ENCODE results near the gene RNF25. TPM values are rescaled to one million over a fixed set of nuclear protein-coding genes. Genes with fewer than 3 reads are reported as not detected.

Gene RNF25
- total RNA-seq, 1 experiment from 2014 or later: 40.7 TPM

DNA sequence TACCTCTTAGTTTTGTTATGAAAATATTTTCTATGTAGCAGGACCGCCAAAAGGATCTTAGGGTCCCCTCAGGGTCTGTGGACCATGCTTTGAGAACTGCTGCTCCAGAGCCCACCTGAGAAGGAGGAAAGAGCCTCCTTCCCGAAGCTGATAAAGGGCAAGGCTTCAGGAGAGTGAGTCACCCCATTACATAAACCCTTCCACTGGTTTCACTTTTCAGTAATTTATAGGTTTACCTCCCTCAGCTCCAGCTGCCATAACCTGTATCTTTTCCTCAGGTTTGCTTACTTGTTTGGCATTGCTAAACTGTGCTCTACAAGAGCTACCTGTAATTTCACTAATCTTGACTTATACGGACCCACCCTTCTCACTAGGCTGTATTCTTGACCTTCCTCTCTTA is 45.5 kb upstream of the RNF25 start:
- no peaks in the 10 kb centered on the region for H3K27me3 ChIP-seq (ENCODE audit: insufficient read depth, low read length)
- H3K4ac ChIP-seq (ENCODE audit: low read depth, low read length): no peak overlapping the region
- H2AK5ac ChIP-seq (ENCODE audit: insufficient read length, low read length): no peak overlapping the region
- H2BK5ac ChIP-seq (ENCODE audit: insufficient read length, low read length): no peak overlapping the region
- no peak overlapping the region for H2BK12ac ChIP-seq (ENCODE audit: insufficient read length, low read depth, low read length)
- Mint-ChIP-seq H3K27me3 (ENCODE audit: low read depth) (no peaks in the 10 kb centered on the region), H3K4me1 (peaks cover 22 to 26% of the 10 kb centered on the region in 2 experiments), H3K9me3 (no peaks in the 10 kb centered on the region), H3K27ac (no peak overlapping the region; a peak in 1 of 7 replicates), H3K4me3 (no peak overlapping the region), H3K36me3 (ENCODE audit: insufficient read depth in 1 of 3, low read depth in 3 of 3) (peaks cover 8 to 34% (median 17%) of the 10 kb centered on the region in 3 experiments)
- H4K91ac ChIP-seq (ENCODE audit: insufficient read length, low read depth, low read length): no peak overlapping the region
- H3K27ac ChIP-seq (ENCODE audit: insufficient read length, low read depth, low read length): no peak overlapping the region
- no peak overlapping the region for H3K18ac ChIP-seq (ENCODE audit: insufficient read length, low read depth, low read length)
- H4K8ac ChIP-seq (replicated peaks; ENCODE audit: insufficient read length, low read depth, low read length): no peak overlapping the region
- no peak overlapping the region for H3T11ph ChIP-seq (ENCODE audit: low read length)
- no peak overlapping the region for H3K9ac ChIP-seq (ENCODE audit: extremely low read depth, insufficient read length, low read length)
- H3K4me2 ChIP-seq (ENCODE audit: insufficient read depth, insufficient read length, low read length): no peak overlapping the region
- H4K5ac ChIP-seq (ENCODE audit: insufficient read length, low read depth, low read length): no peak overlapping the region
- no peak overlapping the region for H2BK20ac ChIP-seq (ENCODE audit: low read depth, low read length, poor library complexity, severe bottlenecking)
- H2BK120ac ChIP-seq (ENCODE audit: low read depth, low read length, poor library complexity, severe bottlenecking): no peak overlapping the region
- no peak overlapping the region for H2BK15ac ChIP-seq (ENCODE audit: low read depth, low read length)
- no peak overlapping the region for H3K23ac ChIP-seq (ENCODE audit: insufficient read length, low read depth, low read length)
- H3K23me2 ChIP-seq (ENCODE audit: insufficient read length, low read depth, low read length, poor library complexity, severe bottlenecking): no peaks in the 10 kb centered on the region
- no peak overlapping the region for H3K56ac ChIP-seq (ENCODE audit: insufficient read length, low read depth, low read length)
- H4K20me1 ChIP-seq (ENCODE audit: control insufficient read depth, insufficient read depth, insufficient read length): no peaks in the 10 kb centered on the region
- no peak for DNase-seq
- H3K79me2 ChIP-seq (ENCODE audit: insufficient read depth, low read length): peaks cover 20% of the 10 kb centered on the region; the same call in 1 of the 2 replicates
- no peak overlapping the region for H2AFZ ChIP-seq (ENCODE audit: low read length)
- H3K14ac ChIP-seq (ENCODE audit: insufficient read depth, low read length): no peak overlapping the region
- H3K4me1 ChIP-seq (ENCODE audit: insufficient read depth, low read length): peaks cover 14% of the 10 kb centered on the region; the same call in 1 of the 2 replicates
- no peaks in the 10 kb centered on the region for H3K9me3 ChIP-seq (ENCODE audit: control insufficient read depth, low read depth, low read length)
- TF ChIP-seq, protein P1, sequence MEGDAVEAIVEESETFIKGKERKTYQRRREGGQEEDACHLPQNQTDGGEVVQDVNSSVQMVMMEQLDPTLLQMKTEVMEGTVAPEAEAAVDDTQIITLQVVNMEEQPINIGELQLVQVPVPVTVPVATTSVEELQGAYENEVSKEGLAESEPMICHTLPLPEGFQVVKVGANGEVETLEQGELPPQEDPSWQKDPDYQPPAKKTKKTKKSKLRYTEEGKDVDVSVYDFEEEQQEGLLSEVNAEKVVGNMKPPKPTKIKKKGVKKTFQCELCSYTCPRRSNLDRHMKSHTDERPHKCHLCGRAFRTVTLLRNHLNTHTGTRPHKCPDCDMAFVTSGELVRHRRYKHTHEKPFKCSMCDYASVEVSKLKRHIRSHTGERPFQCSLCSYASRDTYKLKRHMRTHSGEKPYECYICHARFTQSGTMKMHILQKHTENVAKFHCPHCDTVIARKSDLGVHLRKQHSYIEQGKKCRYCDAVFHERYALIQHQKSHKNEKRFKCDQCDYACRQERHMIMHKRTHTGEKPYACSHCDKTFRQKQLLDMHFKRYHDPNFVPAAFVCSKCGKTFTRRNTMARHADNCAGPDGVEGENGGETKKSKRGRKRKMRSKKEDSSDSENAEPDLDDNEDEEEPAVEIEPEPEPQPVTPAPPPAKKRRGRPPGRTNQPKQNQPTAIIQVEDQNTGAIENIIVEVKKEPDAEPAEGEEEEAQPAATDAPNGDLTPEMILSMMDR (conservative IDR thresholded peaks at IDR 0.05): no peak
- no CpG with 5 or more reads among the region's 3 CpGs for WGBS (ENCODE audit: extremely low coverage, insufficient read length, low lambda C conversion rate)
- H3K79me1 ChIP-seq (ENCODE audit: insufficient read depth, low read depth, low read length, poor library complexity, severe bottlenecking): peaks cover 13% of the 10 kb centered on the region

Data from H9 (cell line).